ENCODE data around the gene POLR1F.

GRCh38 chr7:19674266-19674960, 34.4 kb downstream of the POLR1F start:
- TF ChIP-seq CTCF (IDR thresholded peaks at IDR 0.05) = no peak
- no peak for TF ChIP-seq POLR2A (IDR thresholded peaks at IDR 0.05)

Data from esophagus squamous epithelium (tissue), 4 donors.